HepG2 (cell line): ENCODE results near the gene TAS1R1. TPM values are rescaled to one million over a fixed set of nuclear protein-coding genes. Genes with fewer than 3 reads are reported as not detected.

Experiments used
- BRD4 ChIP-seq: sonication (generic); formaldehyde crosslinking; IDR thresholded peaks from 2 replicates; pipeline ENCODE4 v1.4.0; 2020; ENCODE audit warnings: missing genetic modification reagents
- CBX1 ChIP-seq: IDR thresholded peaks from one replicate; pipeline ENCODE4 v1.6.1; 2016; ENCODE audit warnings: antibody characterized with exemption, low read depth
- FIP1L1 ChIP-seq: fragments of 200-400 bp; formaldehyde crosslinking; IDR thresholded peaks from 2 replicates; pipeline ENCODE4 v1.6.1; 2018; ENCODE audit warnings: low read depth, mild to moderate bottlenecking, low read length, moderate library complexity, borderline replicate concordance; ENCODE audit not compliant: insufficient read depth
- GZF1 ChIP-seq: sonication (generic); formaldehyde crosslinking; IDR thresholded peaks from 2 replicates; pipeline ENCODE4 v1.5.1; 2020; ENCODE audit warnings: mild to moderate bottlenecking, missing genetic modification reagents
- HNRNPUL1 ChIP-seq: fragments of 200-400 bp; formaldehyde crosslinking; IDR thresholded peaks from 2 replicates; pipeline ENCODE4 v1.6.1; 2017; ENCODE audit warnings: low read depth, mild to moderate bottlenecking, low read length, moderate library complexity
- KDM2A ChIP-seq: sonication (generic); formaldehyde crosslinking; IDR thresholded peaks from 2 replicates; pipeline ENCODE4 v1.4.0; 2020; ENCODE audit warnings: low read depth, missing genetic modification reagents, borderline replicate concordance
- KLF6 ChIP-seq: IDR thresholded peaks from 2 replicates; pipeline ENCODE4 v1.8.0; 2016; ENCODE audit warnings: missing biosample characterization, missing genetic modification reagents
- KMT2A ChIP-seq: sonication (generic); formaldehyde crosslinking; IDR thresholded peaks from 2 replicates; pipeline ENCODE4 v1.4.0; 2020; ENCODE audit warnings: missing genetic modification reagents
- NR2F6 ChIP-seq, 2 experiments: IDR thresholded peaks; 2 replicates each; pipeline ENCODE4 v1.6.1; 2016; ENCODE audit warnings: antibody characterized with exemption in 1 of 2, mild to moderate bottlenecking in 1 of 2
- PITX1 ChIP-seq: sonication (generic); formaldehyde crosslinking; IDR thresholded peaks from 2 replicates; pipeline ENCODE4 v1.5.1; 2020; ENCODE audit warnings: mild to moderate bottlenecking, missing genetic modification reagents
- SMARCC2 ChIP-seq: fragments of 450-650 bp; IDR thresholded peaks from 2 replicates; pipeline ENCODE4 v1.6.1; 2017; ENCODE audit warnings: antibody characterized with exemption, mild to moderate bottlenecking
- SP140L ChIP-seq: sonication (generic); formaldehyde crosslinking; IDR thresholded peaks from 2 replicates; pipeline ENCODE4 v1.4.0; 2020; ENCODE audit warnings: missing genetic modification reagents, borderline replicate concordance
- ZC3H13 ChIP-seq: sonication (generic); formaldehyde crosslinking; IDR thresholded peaks from 2 replicates; pipeline ENCODE4 v1.8.1; 2023; ENCODE audit warnings: mild to moderate bottlenecking, missing genetic modification reagents, moderate library complexity
- ZFP36L2 ChIP-seq: sonication (generic); formaldehyde crosslinking; IDR thresholded peaks from 2 replicates; pipeline ENCODE4 v1.4.0; 2020; ENCODE audit warnings: missing genetic modification reagents
- ZNF709 ChIP-seq: sonication (generic); formaldehyde crosslinking; IDR thresholded peaks from 2 replicates; pipeline ENCODE4 v1.5.0; 2020; ENCODE audit warnings: mild to moderate bottlenecking, missing genetic modification reagents
- ZNF75D ChIP-seq: sonication (generic); formaldehyde crosslinking; IDR thresholded peaks from 2 replicates; pipeline ENCODE4 v1.8.1; 2023; ENCODE audit warnings: missing genetic modification reagents, mild to moderate bottlenecking, borderline replicate concordance
- ZSCAN22 ChIP-seq: sonication (generic); formaldehyde crosslinking; IDR thresholded peaks from 2 replicates; pipeline ENCODE4 v1.4.0; 2020; ENCODE audit warnings: mild to moderate bottlenecking, missing genetic modification reagents
- polyA plus RNA-seq, 8 experiments: library from polyadenylated mRNA; depleted of rRNA in 3 of 8; stranded (reverse) in 7 of 8; unstranded in 1 of 8; fragments of >200 nt; fragmentation: Illumina TruSeq in 4 of 8; extraction: Trizol in 4 of 8; gene quantifications; 2 replicates each; pipeline versions ENCODE4 v1.2.1 to v1.2.3, GENCODE V29; 2011 to 2016; ENCODE audit warnings: low read depth in 4 of 8, missing spikeins in 1 of 8, mixed read lengths in 1 of 8; ENCODE audit not compliant: insufficient read depth in 1 of 8
- total RNA-seq, 5 experiments: library from RNA; depleted of rRNA; stranded (reverse); fragments of >200 nt; fragmentation: Illumina TruSeq; extraction: Trizol; gene quantifications; 2 replicates each; pipeline ENCODE4 v1.2.3, GENCODE V29; 2016; ENCODE audit warnings: low read depth in 1 of 5
- TF ChIP-seq, protein P1 (sequence below): IDR thresholded peaks from 2 replicates; pipeline ENCODE4 v1.6.1; 2016; ENCODE audit warnings: missing compliant biosample characterization, missing genetic modification reagents, borderline replicate concordance
- TF ChIP-seq, protein P2 (sequence below): sonication (generic); formaldehyde crosslinking; IDR thresholded peaks from 2 replicates; pipeline ENCODE4 v1.5.0; 2020; ENCODE audit warnings: mild to moderate bottlenecking, missing genetic modification reagents
- TF ChIP-seq, protein P3 (sequence below): sonication (generic); formaldehyde crosslinking; IDR thresholded peaks from 2 replicates; pipeline ENCODE4 v1.4.0; 2020; ENCODE audit warnings: mild to moderate bottlenecking, missing genetic modification reagents, borderline replicate concordance
- TF ChIP-seq, protein P4 (sequence below): sonication (generic); formaldehyde crosslinking; IDR thresholded peaks from 2 replicates; pipeline ENCODE4 v1.4.0; 2020; ENCODE audit warnings: mild to moderate bottlenecking, missing genetic modification reagents

TAS1R1 gene
- total and polyA plus RNA-seq, 2 of the 13 experiments (the other 11 are each of a cell fraction or from before 2014, with no cell fraction given) = 1.4 to 1.6 TPM

DNA sequence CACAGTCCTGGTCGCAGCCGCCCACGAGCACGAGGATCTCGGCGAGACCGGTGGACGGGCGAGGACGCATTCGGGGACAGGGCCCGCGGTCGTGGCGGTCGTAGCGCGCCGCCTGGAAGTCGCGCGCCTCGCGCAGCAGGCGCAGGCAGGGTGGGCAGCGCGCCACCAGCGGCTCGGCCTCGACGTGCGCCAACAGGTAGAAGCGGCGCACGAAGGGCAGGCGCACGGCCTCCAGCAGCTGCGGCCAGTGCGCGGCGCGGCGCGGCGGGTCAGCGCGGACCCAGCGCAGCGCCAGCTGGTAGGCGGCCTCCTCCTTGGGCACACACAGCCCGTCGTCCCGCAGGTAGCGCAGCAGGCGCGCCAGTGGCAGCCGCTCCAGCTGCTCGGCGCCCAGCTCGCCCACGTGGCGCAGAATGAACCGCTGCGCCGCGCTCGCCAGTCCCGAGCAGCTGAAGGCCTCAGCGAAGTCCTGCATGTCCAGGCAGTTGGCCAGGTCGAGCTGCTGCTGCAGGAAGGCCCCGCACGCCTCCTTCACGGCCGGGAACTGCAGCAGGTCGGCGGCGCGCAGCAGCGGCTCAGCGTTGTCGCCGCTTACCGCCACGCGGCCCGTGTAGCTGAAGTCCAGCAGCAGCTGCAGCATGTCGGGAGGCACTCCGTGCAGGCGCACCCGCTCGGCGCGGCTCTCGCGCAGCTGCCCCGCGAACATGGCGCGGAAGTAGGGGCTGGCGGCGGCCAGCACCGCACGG, 47.0 kb downstream of the TAS1R1 start (continued):
- TF ChIP-seq ZC3H13 (CRISPR knock-in tag) (no peak; the same call in 1 of the 2 replicates), SP140L (no peak), FIP1L1 (no peak), PITX1 (CRISPR knock-in tag) (no peak), KLF6 (CRISPR knock-in tag) (peak; percentile 60), NR2F6 (IDR thresholded peaks at IDR 0.05) (no peak), NR2F6 (CRISPR knock-in tag; IDR thresholded peaks at IDR 0.05) (no peak), GZF1 (peak; percentile 32; the same call in 1 of the 2 replicates), ZFP36L2 (no peak), ZNF709 (CRISPR knock-in tag) (no peak), KDM2A (CRISPR knock-in tag) (no peak; the same call in 1 of the 2 replicates), KMT2A (CRISPR knock-in tag) (peak; percentile 19; the same call in 1 of the 2 replicates), HNRNPUL1 (no peak), BRD4 (peak; percentile 56), ZNF75D (CRISPR knock-in tag) (no peak), SMARCC2 (no peak), ZSCAN22 (CRISPR knock-in tag) (no peak), CBX1 (no peak)
- TF ChIP-seq, protein P1, sequence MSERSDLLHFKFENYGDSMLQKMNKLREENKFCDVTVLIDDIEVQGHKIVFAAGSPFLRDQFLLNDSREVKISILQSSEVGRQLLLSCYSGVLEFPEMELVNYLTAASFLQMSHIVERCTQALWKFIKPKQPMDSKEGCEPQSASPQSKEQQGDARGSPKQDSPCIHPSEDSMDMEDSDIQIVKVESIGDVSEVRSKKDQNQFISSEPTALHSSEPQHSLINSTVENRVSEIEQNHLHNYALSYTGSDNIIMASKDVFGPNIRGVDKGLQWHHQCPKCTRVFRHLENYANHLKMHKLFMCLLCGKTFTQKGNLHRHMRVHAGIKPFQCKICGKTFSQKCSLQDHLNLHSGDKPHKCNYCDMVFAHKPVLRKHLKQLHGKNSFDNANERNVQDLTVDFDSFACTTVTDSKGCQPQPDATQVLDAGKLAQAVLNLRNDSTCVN = no peak
- TF ChIP-seq, protein P2, sequence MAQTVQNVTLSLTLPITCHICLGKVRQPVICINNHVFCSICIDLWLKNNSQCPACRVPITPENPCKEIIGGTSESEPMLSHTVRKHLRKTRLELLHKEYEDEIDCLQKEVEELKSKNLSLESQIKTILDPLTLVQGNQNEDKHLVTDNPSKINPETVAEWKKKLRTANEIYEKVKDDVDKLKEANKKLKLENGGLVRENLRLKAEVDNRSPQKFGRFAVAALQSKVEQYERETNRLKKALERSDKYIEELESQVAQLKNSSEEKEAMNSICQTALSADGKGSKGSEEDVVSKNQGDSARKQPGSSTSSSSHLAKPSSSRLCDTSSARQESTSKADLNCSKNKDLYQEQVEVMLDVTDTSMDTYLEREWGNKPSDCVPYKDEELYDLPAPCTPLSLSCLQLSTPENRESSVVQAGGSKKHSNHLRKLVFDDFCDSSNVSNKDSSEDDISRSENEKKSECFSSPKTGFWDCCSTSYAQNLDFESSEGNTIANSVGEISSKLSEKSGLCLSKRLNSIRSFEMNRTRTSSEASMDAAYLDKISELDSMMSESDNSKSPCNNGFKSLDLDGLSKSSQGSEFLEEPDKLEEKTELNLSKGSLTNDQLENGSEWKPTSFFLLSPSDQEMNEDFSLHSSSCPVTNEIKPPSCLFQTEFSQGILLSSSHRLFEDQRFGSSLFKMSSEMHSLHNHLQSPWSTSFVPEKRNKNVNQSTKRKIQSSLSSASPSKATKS (CRISPR knock-in tag) = no peak; the same call in 1 of the 2 replicates
- TF ChIP-seq, protein P3, sequence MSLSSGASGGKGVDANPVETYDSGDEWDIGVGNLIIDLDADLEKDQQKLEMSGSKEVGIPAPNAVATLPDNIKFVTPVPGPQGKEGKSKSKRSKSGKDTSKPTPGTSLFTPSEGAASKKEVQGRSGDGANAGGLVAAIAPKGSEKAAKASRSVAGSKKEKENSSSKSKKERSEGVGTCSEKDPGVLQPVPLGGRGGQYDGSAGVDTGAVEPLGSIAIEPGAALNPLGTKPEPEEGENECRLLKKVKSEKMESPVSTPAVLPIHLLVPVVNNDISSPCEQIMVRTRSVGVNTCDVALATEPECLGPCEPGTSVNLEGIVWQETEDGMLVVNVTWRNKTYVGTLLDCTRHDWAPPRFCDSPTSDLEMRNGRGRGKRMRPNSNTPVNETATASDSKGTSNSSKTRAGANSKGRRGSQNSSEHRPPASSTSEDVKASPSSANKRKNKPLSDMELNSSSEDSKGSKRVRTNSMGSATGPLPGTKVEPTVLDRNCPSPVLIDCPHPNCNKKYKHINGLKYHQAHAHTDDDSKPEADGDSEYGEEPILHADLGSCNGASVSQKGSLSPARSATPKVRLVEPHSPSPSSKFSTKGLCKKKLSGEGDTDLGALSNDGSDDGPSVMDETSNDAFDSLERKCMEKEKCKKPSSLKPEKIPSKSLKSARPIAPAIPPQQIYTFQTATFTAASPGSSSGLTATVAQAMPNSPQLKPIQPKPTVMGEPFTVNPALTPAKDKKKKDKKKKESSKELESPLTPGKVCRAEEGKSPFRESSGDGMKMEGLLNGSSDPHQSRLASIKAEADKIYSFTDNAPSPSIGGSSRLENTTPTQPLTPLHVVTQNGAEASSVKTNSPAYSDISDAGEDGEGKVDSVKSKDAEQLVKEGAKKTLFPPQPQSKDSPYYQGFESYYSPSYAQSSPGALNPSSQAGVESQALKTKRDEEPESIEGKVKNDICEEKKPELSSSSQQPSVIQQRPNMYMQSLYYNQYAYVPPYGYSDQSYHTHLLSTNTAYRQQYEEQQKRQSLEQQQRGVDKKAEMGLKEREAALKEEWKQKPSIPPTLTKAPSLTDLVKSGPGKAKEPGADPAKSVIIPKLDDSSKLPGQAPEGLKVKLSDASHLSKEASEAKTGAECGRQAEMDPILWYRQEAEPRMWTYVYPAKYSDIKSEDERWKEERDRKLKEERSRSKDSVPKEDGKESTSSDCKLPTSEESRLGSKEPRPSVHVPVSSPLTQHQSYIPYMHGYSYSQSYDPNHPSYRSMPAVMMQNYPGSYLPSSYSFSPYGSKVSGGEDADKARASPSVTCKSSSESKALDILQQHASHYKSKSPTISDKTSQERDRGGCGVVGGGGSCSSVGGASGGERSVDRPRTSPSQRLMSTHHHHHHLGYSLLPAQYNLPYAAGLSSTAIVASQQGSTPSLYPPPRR (CRISPR knock-in tag) = no peak
- TF ChIP-seq, protein P4, sequence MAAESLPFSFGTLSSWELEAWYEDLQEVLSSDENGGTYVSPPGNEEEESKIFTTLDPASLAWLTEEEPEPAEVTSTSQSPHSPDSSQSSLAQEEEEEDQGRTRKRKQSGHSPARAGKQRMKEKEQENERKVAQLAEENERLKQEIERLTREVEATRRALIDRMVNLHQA = no peak
